GM12874 (cell line): Measurements from ENCODE around the gene RPL41.

Experiments used
- CTCF ChIP-seq: IDR thresholded peaks from 2 replicates; pipeline ENCODE4 v1.5.1; 2011; ENCODE audit warnings: low read depth, mild to moderate bottlenecking, control low read depth, low read length, moderate library complexity; ENCODE audit not compliant: insufficient read depth

Gene RPL41

GRCh38 chr12:56159482-56160192 lies 43.2 kb downstream of the RPL41 start:
- no peak for TF ChIP-seq CTCF

- TF ChIP-seq CTCF, result no peak
Observed at GRCh38 chr12:56160193-56160763, 43.8 kb downstream of the RPL41 start.

- TF ChIP-seq CTCF, result no peak
Observed at GRCh38 chr12:56160894-56161689, 44.7 kb downstream of the RPL41 start.

- TF ChIP-seq CTCF, result no peak
Observed at GRCh38 chr12:56161690-56162351, 45.4 kb downstream of the RPL41 start.

GRCh38 chr12:56162468-56163290 lies 46.2 kb downstream of the RPL41 start:
- no peak for TF ChIP-seq CTCF

- TF ChIP-seq CTCF, result no peak
Observed at GRCh38 chr12:56163533-56164344, 47.3 kb downstream of the RPL41 start.
